HK-2 (cell line): Measurements from ENCODE around the gene SPEM2.
"Not testable (repeated sequence)": the region's sequence is repeated elsewhere in the genome, so short reads cannot be mapped to it uniquely, and the experiment has no call there.

ENCODE experiments used
- DNase-seq: peaks from one replicate; pipeline ENCODE4 v3.0.0-alpha.2; 2018; ENCODE audit not compliant: unreplicated experiment

The SPEM2 gene

DNA sequence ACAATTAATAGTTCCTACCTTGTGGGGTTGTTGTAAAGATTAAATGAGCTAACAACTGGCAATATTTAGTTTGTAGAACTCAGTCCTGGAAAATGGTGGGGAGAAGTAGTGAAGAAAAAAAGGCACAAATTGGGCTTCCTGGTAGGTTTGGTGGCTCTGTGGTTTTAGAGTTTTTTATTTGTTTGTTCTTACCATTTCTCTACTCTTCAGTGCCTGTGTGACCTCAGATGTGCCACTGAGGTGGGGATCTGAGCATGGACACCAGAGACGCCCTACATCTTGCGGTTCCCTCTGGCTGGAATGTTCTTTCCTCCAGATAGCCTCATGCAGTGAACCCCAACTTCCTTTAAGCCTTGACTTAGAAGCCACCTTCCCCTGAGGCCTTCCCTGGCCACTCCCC lies 46.3 kb downstream of the SPEM2 start:
- DNase-seq: no peak

DNA sequence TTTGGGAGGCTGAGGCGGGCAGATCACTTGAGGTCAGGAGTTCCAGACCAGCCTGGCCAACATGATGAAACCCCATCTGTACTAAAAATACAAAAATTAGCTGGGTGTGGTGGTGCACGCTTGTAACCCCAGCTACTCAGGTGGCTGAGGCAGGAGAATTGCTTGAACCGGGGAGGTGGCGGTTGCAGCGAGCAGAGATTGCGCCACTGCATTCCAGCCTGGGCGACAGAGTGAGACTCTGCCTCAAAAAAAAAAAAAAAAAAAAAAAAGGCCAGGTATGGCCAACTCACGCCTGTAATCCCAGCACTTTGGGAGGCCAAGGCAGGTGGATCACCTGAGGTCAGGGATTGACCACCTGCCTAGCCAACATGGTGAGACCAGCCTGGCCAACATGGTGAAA lies 49.4 kb downstream of the SPEM2 start:
- not testable (repeated sequence) for DNase-seq

DNA sequence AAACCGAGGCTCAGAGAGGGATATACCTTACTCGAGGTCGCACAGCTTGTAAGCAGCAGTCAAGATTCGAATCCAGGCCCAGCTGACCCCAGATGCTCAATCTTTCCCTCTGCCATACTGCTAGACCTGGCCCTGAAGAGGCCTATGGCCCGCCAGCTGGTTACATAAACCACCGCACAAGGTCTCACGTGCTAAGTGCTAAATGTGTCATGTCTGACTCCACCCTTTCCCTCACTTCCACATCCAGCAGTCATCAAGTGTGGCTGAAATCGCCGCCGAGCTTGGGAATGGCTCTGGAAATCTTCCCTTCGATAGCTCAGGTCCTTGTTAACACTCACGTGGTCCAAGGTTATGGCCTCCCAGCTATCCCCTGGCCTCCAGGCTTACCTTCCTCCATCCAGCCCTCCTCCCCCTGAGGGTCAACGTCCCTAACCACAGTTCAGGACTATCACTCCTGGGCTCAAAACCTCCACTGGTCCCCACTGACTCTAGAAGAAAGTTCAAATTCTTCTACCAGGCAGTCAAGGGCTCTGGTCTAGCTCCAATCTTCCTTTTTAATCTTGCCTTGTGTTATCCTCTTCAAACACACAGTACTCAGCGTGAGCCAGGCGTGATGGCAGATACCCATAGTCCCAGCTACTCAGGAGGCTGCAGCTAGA lies 50.5 kb downstream of the SPEM2 start:
- no peak for DNase-seq

DNA sequence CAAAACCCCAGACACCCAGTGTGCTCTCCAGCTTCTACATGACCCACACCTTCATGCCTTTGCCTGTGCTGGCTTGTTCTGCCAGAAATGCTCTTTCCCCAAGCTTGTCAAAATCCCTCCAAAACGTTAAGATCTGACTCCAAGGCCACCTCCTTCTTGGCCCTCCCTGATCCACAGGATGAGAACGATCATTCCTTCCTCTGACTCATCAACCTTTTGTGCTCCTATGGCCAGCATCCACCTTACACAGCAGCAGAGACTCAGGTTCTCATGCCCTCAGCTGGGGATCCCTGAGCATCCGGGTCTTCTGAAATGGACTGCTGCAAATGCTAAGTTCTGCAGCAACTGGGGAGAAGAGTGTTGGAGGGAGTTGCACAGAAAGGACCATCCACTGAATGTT lies 51.1 kb downstream of the SPEM2 start:
- DNase-seq: no peak

DNA sequence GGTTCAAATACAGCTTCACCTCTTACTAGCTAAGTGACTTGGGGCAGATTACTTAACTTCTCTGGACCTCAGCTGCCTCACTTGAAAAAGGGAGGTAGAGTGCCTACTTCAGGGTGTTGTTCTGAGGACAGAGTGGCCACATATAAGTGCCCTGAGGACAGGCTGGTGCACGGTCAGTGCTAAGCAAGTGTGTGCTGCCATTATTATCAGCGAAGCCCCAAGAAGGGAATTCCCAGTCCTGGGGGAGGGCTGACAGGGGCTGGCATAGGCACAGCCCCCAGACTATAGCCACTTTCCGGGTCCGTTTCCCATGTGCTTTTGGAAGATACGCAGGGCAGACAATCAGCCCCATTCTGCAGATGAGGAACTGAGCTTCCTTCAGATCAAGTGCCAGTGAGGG lies 51.5 kb downstream of the SPEM2 start:
- DNase-seq: no peak
